ENCODE results near the gene RTL10. TPM values are rescaled to one million over a fixed set of nuclear protein-coding genes. Genes with fewer than 3 reads are reported as not detected.

RTL10 gene
- total and polyA plus RNA-seq, 2 of the 13 experiments (the other 11 are each of a cell fraction or from before 2014, with no cell fraction given) = 14.1 to 15.8 TPM

DNA sequence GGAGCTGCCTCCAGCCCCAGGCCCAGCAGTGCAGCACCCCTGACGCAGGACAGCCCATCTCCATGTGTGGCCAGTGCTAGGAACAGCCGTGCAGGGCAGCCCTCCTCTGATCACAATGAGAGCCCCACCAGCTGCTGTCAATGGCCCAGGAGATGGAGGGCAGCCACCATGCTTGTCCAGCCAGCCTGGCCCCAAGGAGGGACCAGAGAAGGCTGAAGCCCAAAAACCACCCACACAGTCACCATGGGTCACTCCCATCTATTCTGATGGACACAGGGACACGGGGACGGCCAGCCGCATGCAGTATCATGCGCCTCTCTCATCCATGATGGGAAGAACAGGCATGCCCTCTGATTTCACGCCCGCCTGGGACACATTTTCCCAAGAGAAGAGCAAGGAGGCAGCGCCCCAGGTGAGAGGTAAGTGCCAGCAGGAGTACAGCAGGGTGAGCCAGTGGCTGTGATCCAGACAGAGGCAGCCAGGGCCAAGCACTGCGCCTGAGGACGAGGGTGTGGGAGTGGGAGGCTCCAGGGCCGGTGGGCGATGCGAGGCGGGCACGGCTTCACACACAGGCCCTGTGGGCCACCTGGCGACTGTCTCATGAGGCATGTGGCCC, 33.6 kb upstream of the RTL10 start:
- WGBS (ENCODE audit: low lambda C conversion rate) = 98% methylated on average over 7 of the region's 17 CpGs
- Histone ChIP-seq H3K4me3 (replicated peaks in 1 of 3; ENCODE audit: insufficient read depth in 1 of 3, low read depth in 2 of 3, low read length in 3 of 3) (no peak overlapping the region), H3K36me3 (replicated peaks in 1 of 2; ENCODE audit: control insufficient read depth in 1 of 2, insufficient read depth in 2 of 2, low read length in 2 of 2) (peaks cover 0 to 2% of the 10 kb centered on the region in 2 experiments; a peak in 1 of 5 replicates), H3K27ac (ENCODE audit: extremely low read length, insufficient read depth, low read length) (no peak overlapping the region), H3K4me1 (ENCODE audit: insufficient read depth, low read length) (peaks cover 27% of the 10 kb centered on the region), H3K27me3 (ENCODE audit: control insufficient read depth in 1 of 2, insufficient read depth in 2 of 2, low read length in 2 of 2) (no peaks in the 10 kb centered on the region), H3K9me3 (ENCODE audit: low read length) (no peaks in the 10 kb centered on the region), H4K20me1 (ENCODE audit: insufficient read depth, low read length) (no peaks in the 10 kb centered on the region), H2AFZ (ENCODE audit: low read length) (no peak overlapping the region), H3K4me2 (ENCODE audit: low read depth, low read length) (no peak overlapping the region), H3K79me2 (ENCODE audit: insufficient read depth, low read length) (no peaks in the 10 kb centered on the region), H3K9ac (ENCODE audit: insufficient read depth, low read depth, low read length) (no peak overlapping the region)
- CTCF ChIA-PET (ENCODE audit: low intra/inter-chr PET ratio, low total read pairs) = no interaction called here
- intact Hi-C loops (cut with micrococcal nuclease; ENCODE audit: unreplicated experiment) (no loop called here), in situ Hi-C loops (cut with HindIII; ENCODE audit: extremely low pct_ligation_motif_present, low pct_unique_long_range_greater_than_20kb) (no loop called here)
- FAIRE-seq (no peak), DNase-seq (ENCODE audit: low spot score) (no peak), ATAC-seq (no peak)
- POLR2A ChIA-PET = no interaction called here
- BruUV-seq (replicated peaks) = no TSS peak
- TF ChIP-seq ZSCAN21 (CRISPR knock-in tag; IDR thresholded peaks at IDR 0.05; ENCODE audit: borderline replicate concordance) = no peak
- TF ChIP-seq HDAC1 (CRISPR knock-in tag; IDR thresholded peaks at IDR 0.05) = no peak
- no peak for TF ChIP-seq ZMYM4 (CRISPR knock-in tag; IDR thresholded peaks at IDR 0.05)
- TF ChIP-seq, protein P1, sequence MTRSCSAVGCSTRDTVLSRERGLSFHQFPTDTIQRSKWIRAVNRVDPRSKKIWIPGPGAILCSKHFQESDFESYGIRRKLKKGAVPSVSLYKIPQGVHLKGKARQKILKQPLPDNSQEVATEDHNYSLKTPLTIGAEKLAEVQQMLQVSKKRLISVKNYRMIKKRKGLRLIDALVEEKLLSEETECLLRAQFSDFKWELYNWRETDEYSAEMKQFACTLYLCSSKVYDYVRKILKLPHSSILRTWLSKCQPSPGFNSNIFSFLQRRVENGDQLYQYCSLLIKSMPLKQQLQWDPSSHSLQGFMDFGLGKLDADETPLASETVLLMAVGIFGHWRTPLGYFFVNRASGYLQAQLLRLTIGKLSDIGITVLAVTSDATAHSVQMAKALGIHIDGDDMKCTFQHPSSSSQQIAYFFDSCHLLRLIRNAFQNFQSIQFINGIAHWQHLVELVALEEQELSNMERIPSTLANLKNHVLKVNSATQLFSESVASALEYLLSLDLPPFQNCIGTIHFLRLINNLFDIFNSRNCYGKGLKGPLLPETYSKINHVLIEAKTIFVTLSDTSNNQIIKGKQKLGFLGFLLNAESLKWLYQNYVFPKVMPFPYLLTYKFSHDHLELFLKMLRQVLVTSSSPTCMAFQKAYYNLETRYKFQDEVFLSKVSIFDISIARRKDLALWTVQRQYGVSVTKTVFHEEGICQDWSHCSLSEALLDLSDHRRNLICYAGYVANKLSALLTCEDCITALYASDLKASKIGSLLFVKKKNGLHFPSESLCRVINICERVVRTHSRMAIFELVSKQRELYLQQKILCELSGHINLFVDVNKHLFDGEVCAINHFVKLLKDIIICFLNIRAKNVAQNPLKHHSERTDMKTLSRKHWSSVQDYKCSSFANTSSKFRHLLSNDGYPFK (CRISPR knock-in tag; IDR thresholded peaks at IDR 0.05; ENCODE audit: borderline replicate concordance) = no peak
- TF ChIP-seq ZNF879 (CRISPR knock-in tag; IDR thresholded peaks at IDR 0.05) = no peak
- no peak for TF ChIP-seq ZNF878 (CRISPR knock-in tag; IDR thresholded peaks at IDR 0.05)

Data from HepG2 (cell line).